ENCODE results near the gene XXYLT1.

DNA sequence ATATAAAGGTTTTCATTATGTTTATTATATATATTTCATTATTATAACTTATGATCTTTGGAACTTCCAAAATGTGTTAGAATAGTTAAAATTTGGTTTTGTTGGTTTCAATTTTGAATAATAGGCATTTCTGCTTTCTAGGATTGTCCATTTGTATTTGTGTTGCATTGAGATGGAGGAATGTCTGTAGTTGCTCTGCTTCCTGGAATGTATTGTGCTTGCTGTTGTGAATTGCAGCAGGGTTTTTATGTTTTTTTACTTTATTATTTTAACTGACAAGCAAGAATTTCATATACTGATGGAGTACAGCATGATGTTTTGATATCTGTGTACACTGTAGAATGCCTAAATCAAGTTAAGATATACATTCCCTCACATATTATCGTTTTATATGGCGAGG is 247.4 kb downstream of the XXYLT1 start:
- TF ChIP-seq, protein P1, sequence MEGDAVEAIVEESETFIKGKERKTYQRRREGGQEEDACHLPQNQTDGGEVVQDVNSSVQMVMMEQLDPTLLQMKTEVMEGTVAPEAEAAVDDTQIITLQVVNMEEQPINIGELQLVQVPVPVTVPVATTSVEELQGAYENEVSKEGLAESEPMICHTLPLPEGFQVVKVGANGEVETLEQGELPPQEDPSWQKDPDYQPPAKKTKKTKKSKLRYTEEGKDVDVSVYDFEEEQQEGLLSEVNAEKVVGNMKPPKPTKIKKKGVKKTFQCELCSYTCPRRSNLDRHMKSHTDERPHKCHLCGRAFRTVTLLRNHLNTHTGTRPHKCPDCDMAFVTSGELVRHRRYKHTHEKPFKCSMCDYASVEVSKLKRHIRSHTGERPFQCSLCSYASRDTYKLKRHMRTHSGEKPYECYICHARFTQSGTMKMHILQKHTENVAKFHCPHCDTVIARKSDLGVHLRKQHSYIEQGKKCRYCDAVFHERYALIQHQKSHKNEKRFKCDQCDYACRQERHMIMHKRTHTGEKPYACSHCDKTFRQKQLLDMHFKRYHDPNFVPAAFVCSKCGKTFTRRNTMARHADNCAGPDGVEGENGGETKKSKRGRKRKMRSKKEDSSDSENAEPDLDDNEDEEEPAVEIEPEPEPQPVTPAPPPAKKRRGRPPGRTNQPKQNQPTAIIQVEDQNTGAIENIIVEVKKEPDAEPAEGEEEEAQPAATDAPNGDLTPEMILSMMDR (IDR thresholded peaks at IDR 0.05) = no peak
- TF ChIP-seq POLR2AphosphoS5 (IDR thresholded peaks at IDR 0.05; ENCODE audit: insufficient read depth in 1 of 2, low read depth in 1 of 2) (no peak), POLR2A (IDR thresholded peaks at IDR 0.05) (no peak)

Data from vagina (tissue), 2 donors.